WTC11 (cell line): ENCODE results near the gene TCF7L1. TPM values are rescaled to one million over a fixed set of nuclear protein-coding genes. Genes with fewer than 3 reads are reported as not detected.
A peak's percentile ranks its signal among the peaks of the same experiment; 100 is the strongest.

ENCODE experiments used
- ATAC-seq: fragments of 200-7000 bp; cut with Tn5 transposase; 2 replicates; pipeline ENCODE4 v1.10.0; 2021; ENCODE audit warnings: mild to moderate bottlenecking, moderate library complexity
- CTCF ChIA-PET: fragments of 300-600 bp; sonication (Branson Sonifier 250); formaldehyde crosslinking; loops from one replicate; lab custom pipeline; 2021; ENCODE audit warnings: antibody characterized with exemption; lab: Charles Lee
- POLR2A ChIA-PET: fragments of 350-600 bp; sonication (Branson Sonifier 250); formaldehyde crosslinking; loops from one replicate; lab custom pipeline; 2021; ENCODE audit warnings: antibody characterized with exemption; lab: Charles Lee
- DNase-seq: peaks from one replicate; pipeline ENCODE4 v3.0.0; 2021; ENCODE audit warnings: low spot score
- H3K27ac Mint-ChIP-seq: 2 replicates; pipeline ENCODE4 v1.8.0; 2021; ENCODE audit warnings: mixed read lengths
- H3K27me3 Mint-ChIP-seq: 2 replicates; pipeline ENCODE4 v1.8.0; 2021; ENCODE audit warnings: low read depth, mild to moderate bottlenecking, moderate library complexity, mixed read lengths
- H3K36me3 Mint-ChIP-seq: 2 replicates; pipeline ENCODE4 v1.8.0; 2021; ENCODE audit warnings: mixed read lengths
- H3K4me1 Mint-ChIP-seq: 2 replicates; pipeline ENCODE4 v1.8.0; 2022; ENCODE audit warnings: mixed read lengths
- H3K4me3 Mint-ChIP-seq: 2 replicates; pipeline ENCODE4 v1.8.0; 2021; ENCODE audit warnings: mild to moderate bottlenecking, moderate library complexity, mixed read lengths
- H3K9me3 Mint-ChIP-seq: 2 replicates; pipeline ENCODE4 v1.8.0; 2021; ENCODE audit warnings: mixed read lengths
- CBFB ChIP-seq: sonication (generic); formaldehyde crosslinking; IDR thresholded peaks from 2 replicates; pipeline ENCODE4 v1.8.1; 2022; ENCODE audit warnings: mild to moderate bottlenecking, low read depth, missing genetic modification reagents
- CREB1 ChIP-seq: sonication (generic); formaldehyde crosslinking; IDR thresholded peaks from 2 replicates; pipeline ENCODE4 v1.8.0; 2023; ENCODE audit warnings: mild to moderate bottlenecking, missing genetic modification reagents
- ELF4 ChIP-seq: sonication (generic); formaldehyde crosslinking; IDR thresholded peaks from 2 replicates; pipeline ENCODE4 v1.8.1; 2022; ENCODE audit warnings: low read depth, mild to moderate bottlenecking, moderate library complexity, missing genetic modification reagents
- EMX1 ChIP-seq: fragments of 250-450 bp; sonication (Bioruptor Pico); IDR thresholded peaks from 2 replicates; pipeline ENCODE4 v1.8.0; 2021; ENCODE audit warnings: mild to moderate bottlenecking
- JAZF1 ChIP-seq: fragments of 250-450 bp; sonication (Bioruptor Pico); IDR thresholded peaks from 2 replicates; pipeline ENCODE4 v1.9.0; 2021; ENCODE audit warnings: moderate library complexity, mild to moderate bottlenecking, inconsistent platforms
- KAT7 ChIP-seq: sonication (generic); formaldehyde crosslinking; IDR thresholded peaks from 2 replicates; pipeline ENCODE4 v1.8.1; 2023; ENCODE audit warnings: missing genetic modification reagents, mild to moderate bottlenecking, borderline replicate concordance
- MYBL2 ChIP-seq: sonication (generic); formaldehyde crosslinking; IDR thresholded peaks from 2 replicates; pipeline ENCODE4 v1.8.1; 2023; ENCODE audit warnings: mild to moderate bottlenecking, moderate library complexity, missing genetic modification reagents
- NFE2L1 ChIP-seq: sonication (generic); formaldehyde crosslinking; IDR thresholded peaks from 2 replicates; pipeline ENCODE4 v1.8.1; 2023; ENCODE audit warnings: missing genetic modification reagents
- NFYB ChIP-seq: sonication (generic); formaldehyde crosslinking; conservative IDR thresholded peaks from 2 replicates; pipeline ENCODE4 v1.8.0; 2022; ENCODE audit warnings: low read depth, missing genetic modification reagents
- SMAD3 ChIP-seq: sonication (generic); formaldehyde crosslinking; IDR thresholded peaks from 2 replicates; pipeline ENCODE4 v1.8.0; 2022; ENCODE audit warnings: missing genetic modification reagents, mild to moderate bottlenecking, borderline replicate concordance
- ZNF138 ChIP-seq: sonication (generic); formaldehyde crosslinking; conservative IDR thresholded peaks from 2 replicates; pipeline ENCODE4 v1.8.1; 2022; ENCODE audit warnings: mild to moderate bottlenecking, moderate library complexity, missing genetic modification reagents
- ZNF263 ChIP-seq: sonication (generic); formaldehyde crosslinking; IDR thresholded peaks from 2 replicates; pipeline ENCODE4 v1.8.1; 2022; ENCODE audit warnings: low read depth, mild to moderate bottlenecking, moderate library complexity, missing genetic modification reagents
- total RNA-seq: library from RNA; stranded (reverse); gene quantifications from 3 replicates; pipeline ENCODE4 v1.2.3, GENCODE V29; 2021
- TF ChIP-seq, protein P1 (sequence below): fragments of 250-450 bp; sonication (Bioruptor Pico); IDR thresholded peaks from 2 replicates; pipeline ENCODE4 v1.9.0; 2021; ENCODE audit warnings: moderate library complexity, mild to moderate bottlenecking, inconsistent platforms, borderline replicate concordance
- TF ChIP-seq, protein P2 (sequence below): fragments of 250-450 bp; sonication (Bioruptor Pico); IDR thresholded peaks from 2 replicates; pipeline ENCODE4 v1.8.0; 2021; ENCODE audit warnings: mild to moderate bottlenecking
- TF ChIP-seq, protein P3 (sequence below): sonication (generic); formaldehyde crosslinking; conservative IDR thresholded peaks from 2 replicates; pipeline ENCODE4 v1.8.1; 2023; ENCODE audit warnings: mild to moderate bottlenecking, low read depth, missing genetic modification reagents, moderate library complexity
- TF ChIP-seq, protein P4 (sequence below): sonication (generic); formaldehyde crosslinking; IDR thresholded peaks from 2 replicates; pipeline ENCODE4 v1.8.1; 2023; ENCODE audit warnings: mild to moderate bottlenecking, missing genetic modification reagents, moderate library complexity
- TF ChIP-seq, protein P5 (sequence below): sonication (generic); formaldehyde crosslinking; IDR thresholded peaks from 2 replicates; pipeline ENCODE4 v1.8.1; 2023; ENCODE audit warnings: mild to moderate bottlenecking, missing genetic modification reagents

TCF7L1 gene
- total RNA-seq, 1 experiment from 2014 or later: 104 TPM

DNA sequence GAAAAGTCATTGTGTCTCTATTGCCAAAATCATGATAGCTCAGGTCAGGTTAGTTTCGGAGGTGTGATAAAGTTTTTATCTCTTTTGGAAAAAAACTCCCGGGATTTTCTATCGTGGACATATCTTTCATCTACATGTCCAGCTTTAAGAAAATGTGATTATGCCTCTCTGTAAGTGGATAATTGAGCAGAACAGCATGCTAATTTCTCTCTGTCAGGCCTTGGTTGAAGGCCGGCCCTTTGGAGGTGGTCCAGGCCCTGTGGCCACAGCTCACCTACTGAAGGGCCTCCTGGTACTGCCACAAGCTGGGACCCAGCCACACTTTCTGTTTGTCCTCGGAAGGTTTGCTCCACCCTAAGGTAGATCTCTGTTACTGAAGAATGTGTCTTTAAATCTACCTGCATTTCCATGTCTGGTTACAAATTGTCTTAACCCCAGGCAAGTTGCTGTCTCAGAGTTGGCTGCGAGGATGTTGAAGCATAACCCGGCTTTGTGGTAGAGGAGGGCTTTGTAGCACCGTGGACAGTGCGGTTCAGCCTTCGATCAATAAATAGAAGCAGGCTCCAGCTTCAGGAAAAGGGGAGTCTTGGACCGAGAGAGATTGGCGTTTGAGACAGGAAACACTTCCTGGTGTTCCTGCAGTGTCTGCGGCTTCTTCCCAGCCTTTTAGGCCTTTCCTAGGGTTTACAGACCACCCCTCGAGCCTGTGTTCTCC is 25.5 kb downstream of the TCF7L1 start:
- Mint-ChIP-seq H3K27me3 (no peaks in the 10 kb centered on the region), H3K4me3 (no peak overlapping the region), H3K9me3 (no peaks in the 10 kb centered on the region), H3K27ac (peak overlapping the region; percentile 74), H3K36me3 (peaks cover 21% of the 10 kb centered on the region), H3K4me1 (peaks cover 95% of the 10 kb centered on the region)
- no peak for DNase-seq
- TF ChIP-seq MYBL2: no peak
- TF ChIP-seq ZNF263: no peak
- TF ChIP-seq ELF4 (CRISPR knock-in tag): no peak
- TF ChIP-seq, protein P1, sequence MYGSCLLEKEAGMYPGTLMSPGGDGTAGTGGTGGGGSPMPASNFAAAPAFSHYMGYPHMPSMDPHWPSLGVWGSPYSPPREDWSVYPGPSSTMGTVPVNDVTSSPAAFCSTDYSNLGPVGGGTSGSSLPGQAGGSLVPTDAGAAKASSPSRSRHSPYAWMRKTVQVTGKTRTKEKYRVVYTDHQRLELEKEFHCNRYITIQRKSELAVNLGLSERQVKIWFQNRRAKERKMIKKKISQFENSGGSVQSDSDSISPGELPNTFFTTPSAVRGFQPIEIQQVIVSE (CRISPR knock-in tag): no peak
- no peak for TF ChIP-seq CREB1 (CRISPR knock-in tag)
- TF ChIP-seq KAT7 (CRISPR knock-in tag): no peak
- no peak for TF ChIP-seq NFYB (CRISPR knock-in tag)
- TF ChIP-seq, protein P2, sequence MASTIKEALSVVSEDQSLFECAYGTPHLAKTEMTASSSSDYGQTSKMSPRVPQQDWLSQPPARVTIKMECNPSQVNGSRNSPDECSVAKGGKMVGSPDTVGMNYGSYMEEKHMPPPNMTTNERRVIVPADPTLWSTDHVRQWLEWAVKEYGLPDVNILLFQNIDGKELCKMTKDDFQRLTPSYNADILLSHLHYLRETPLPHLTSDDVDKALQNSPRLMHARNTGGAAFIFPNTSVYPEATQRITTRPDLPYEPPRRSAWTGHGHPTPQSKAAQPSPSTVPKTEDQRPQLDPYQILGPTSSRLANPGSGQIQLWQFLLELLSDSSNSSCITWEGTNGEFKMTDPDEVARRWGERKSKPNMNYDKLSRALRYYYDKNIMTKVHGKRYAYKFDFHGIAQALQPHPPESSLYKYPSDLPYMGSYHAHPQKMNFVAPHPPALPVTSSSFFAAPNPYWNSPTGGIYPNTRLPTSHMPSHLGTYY: no peak
- TF ChIP-seq, protein P3, sequence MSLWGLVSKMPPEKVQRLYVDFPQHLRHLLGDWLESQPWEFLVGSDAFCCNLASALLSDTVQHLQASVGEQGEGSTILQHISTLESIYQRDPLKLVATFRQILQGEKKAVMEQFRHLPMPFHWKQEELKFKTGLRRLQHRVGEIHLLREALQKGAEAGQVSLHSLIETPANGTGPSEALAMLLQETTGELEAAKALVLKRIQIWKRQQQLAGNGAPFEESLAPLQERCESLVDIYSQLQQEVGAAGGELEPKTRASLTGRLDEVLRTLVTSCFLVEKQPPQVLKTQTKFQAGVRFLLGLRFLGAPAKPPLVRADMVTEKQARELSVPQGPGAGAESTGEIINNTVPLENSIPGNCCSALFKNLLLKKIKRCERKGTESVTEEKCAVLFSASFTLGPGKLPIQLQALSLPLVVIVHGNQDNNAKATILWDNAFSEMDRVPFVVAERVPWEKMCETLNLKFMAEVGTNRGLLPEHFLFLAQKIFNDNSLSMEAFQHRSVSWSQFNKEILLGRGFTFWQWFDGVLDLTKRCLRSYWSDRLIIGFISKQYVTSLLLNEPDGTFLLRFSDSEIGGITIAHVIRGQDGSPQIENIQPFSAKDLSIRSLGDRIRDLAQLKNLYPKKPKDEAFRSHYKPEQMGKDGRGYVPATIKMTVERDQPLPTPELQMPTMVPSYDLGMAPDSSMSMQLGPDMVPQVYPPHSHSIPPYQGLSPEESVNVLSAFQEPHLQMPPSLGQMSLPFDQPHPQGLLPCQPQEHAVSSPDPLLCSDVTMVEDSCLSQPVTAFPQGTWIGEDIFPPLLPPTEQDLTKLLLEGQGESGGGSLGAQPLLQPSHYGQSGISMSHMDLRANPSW (CRISPR knock-in tag): no peak
- ChIA-PET CTCF (interaction anchor here (0.6 to 1.8 kb wide), 7 partner anchors 12 to 201 kb away, joined by 3 to 9 read pairs (median 3); no protein-coding TSS in a partner anchor), POLR2A (interaction anchor here (0.6 to 1.0 kb wide), 2 partner anchors 17 to 295 kb away, joined by 3 to 7 read pairs; no protein-coding TSS in a partner anchor)
- no peak for ATAC-seq

DNA sequence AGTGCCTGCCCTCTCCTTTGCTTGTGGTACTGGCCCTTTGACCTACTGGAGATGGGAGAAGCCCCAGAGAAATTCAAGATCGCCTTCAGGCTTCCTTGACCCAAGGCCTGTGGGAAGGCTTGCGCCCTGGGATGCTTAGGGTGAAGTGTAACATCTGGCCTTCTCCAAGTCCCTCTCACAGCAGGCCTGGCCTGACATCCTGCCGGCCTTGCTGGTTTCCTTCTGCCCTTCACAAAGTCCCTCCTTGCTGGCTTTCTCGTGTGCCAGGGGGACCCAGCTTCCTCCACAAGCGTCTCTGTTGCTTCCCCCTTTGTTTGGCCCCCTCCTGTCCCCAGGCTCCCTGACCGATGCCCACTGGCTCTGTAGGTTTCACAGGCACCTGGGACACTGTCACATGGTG is 26.4 kb downstream of the TCF7L1 start:
- DNase-seq: no peak
- Mint-ChIP-seq H3K27me3 (no peaks in the 10 kb centered on the region), H3K4me3 (no peak overlapping the region), H3K9me3 (no peaks in the 10 kb centered on the region), H3K4me1 (peaks cover 95% of the 10 kb centered on the region), H3K27ac (peak overlapping the region; percentile 68; the same call in 1 of the 2 replicates), H3K36me3 (peaks cover 12% of the 10 kb centered on the region)
- ChIA-PET CTCF (interaction anchor here (0.5 to 1.8 kb wide), 3 partner anchors 13 to 126 kb away, joined by 3 to 9 read pairs (median 3); no protein-coding TSS in a partner anchor), POLR2A (no interaction called here)
- no peak for ATAC-seq
- TF ChIP-seq JAZF1 (CRISPR knock-in tag): no peak
- TF ChIP-seq EMX1 (CRISPR knock-in tag): no peak
- no peak for TF ChIP-seq NFE2L1 (CRISPR knock-in tag)

DNA sequence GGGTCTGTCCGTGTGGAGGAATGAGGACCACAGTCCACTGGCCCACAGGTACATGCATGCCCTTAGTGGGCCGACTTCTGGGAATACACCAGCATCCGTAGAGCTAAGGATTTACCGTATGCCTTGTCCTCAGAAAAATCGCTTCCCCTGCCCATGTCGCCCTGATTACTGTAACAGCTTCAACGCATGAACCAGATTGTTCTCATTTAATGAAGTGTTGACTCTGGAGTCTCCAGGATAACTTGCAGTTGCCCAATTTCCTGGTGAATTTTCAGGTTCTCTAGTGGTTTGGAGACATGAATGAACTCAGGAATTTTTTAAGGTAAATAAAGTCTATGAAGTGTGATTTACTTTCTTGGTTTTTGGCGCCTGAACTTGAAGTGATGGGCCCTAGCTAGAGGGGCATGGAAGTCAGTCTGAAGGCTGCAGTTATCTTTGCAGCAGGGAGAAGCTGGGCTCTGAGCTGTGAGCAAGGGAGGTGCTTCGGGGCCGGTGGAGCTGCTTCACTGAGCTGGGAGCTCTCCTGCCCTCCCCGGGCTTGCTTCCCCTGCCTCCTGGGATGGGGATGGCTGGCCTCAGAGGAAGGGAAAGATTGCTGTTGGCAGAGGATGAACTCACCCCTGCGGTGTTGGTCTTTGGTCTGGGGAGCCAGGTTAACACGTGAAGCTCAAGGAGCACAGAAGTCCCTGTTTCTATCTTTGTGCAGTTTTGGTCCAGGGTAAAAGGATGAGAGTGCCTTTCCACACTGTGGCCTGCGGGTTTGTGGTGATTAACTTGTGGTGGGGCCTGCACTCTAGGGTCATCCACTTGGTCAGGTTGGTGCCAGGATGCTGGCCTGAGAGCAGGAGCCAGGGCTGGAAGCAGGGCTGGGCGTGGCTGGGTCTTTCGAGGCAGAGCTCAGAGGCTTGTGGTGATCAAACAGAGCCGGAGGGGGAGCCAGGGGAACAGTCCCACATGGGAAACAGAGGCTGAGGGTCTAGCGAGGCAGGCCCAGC is 28.1 kb downstream of the TCF7L1 start:
- DNase-seq (peak; percentile 33), ATAC-seq (peak; percentile 43)
- POLR2A ChIA-PET: interaction anchor here (1.4 kb wide), 1 partner anchor 19 kb away, joined by 3 read pairs; no protein-coding TSS in a partner anchor
- Mint-ChIP-seq H3K27ac (peak overlapping the region; percentile 85), H3K4me1 (peaks cover 92% of the 10 kb centered on the region), H3K27me3 (no peaks in the 10 kb centered on the region), H3K4me3 (peak overlapping the region; percentile 9; the same call in 1 of the 2 replicates), H3K9me3 (no peaks in the 10 kb centered on the region), H3K36me3 (peaks cover 1% of the 10 kb centered on the region)
- CTCF ChIA-PET: interaction anchor here (0.7 to 3.5 kb wide), 18 partner anchors 11 to 139 kb away, joined by 3 to 23 read pairs (median 5); no protein-coding TSS in a partner anchor
- TF ChIP-seq ZNF138 (CRISPR knock-in tag) (no peak), SMAD3 (CRISPR knock-in tag) (no peak), CBFB (no peak)
- TF ChIP-seq, protein P4, sequence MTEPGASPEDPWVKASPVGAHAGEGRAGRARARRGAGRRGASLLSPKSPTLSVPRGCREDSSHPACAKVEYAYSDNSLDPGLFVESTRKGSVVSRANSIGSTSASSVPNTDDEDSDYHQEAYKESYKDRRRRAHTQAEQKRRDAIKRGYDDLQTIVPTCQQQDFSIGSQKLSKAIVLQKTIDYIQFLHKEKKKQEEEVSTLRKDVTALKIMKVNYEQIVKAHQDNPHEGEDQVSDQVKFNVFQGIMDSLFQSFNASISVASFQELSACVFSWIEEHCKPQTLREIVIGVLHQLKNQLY (CRISPR knock-in tag): no peak
- TF ChIP-seq, protein P5, sequence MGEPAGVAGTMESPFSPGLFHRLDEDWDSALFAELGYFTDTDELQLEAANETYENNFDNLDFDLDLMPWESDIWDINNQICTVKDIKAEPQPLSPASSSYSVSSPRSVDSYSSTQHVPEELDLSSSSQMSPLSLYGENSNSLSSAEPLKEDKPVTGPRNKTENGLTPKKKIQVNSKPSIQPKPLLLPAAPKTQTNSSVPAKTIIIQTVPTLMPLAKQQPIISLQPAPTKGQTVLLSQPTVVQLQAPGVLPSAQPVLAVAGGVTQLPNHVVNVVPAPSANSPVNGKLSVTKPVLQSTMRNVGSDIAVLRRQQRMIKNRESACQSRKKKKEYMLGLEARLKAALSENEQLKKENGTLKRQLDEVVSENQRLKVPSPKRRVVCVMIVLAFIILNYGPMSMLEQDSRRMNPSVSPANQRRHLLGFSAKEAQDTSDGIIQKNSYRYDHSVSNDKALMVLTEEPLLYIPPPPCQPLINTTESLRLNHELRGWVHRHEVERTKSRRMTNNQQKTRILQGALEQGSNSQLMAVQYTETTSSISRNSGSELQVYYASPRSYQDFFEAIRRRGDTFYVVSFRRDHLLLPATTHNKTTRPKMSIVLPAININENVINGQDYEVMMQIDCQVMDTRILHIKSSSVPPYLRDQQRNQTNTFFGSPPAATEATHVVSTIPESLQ (CRISPR knock-in tag): no peak
